Measurements from ENCODE around the gene CEP55. TPM values are rescaled to one million over a fixed set of nuclear protein-coding genes. Genes with fewer than 3 reads are reported as not detected.

Gene CEP55
- total and polyA plus RNA-seq, 9 of the 15 experiments (the other 6 are each of a cell fraction or from before 2014, with no cell fraction given) = 4.4 to 32.5 (median 18.1) TPM

- no peak overlapping the region for H2AFZ ChIP-seq (ENCODE audit: low read depth, low read length)
- POLR2A ChIA-PET = no interaction called here
- TF ChIP-seq NCOA1 (IDR thresholded peaks at IDR 0.05; ENCODE audit: low read depth) (no peak), AFF4 (CRISPR knock-in tag; IDR thresholded peaks at IDR 0.05) (no peak), ZNF592 (IDR thresholded peaks at IDR 0.05) (no peak), KAT2B (IDR thresholded peaks at IDR 0.05; ENCODE audit: low read depth, low read length) (no peak), CEBPG (CRISPR knock-in tag; IDR thresholded peaks at IDR 0.05) (no peak), CEBPG (tag; conservative IDR thresholded peaks at IDR 0.05 in 1 of 2, IDR thresholded peaks at IDR 0.05 in 1 of 2) (no peak), ZC3H4 (CRISPR knock-in tag; IDR thresholded peaks at IDR 0.05; ENCODE audit: borderline replicate concordance) (no peak), ZNF766 (CRISPR knock-in tag; conservative IDR thresholded peaks at IDR 0.05) (no peak), PATZ1 (CRISPR knock-in tag; IDR thresholded peaks at IDR 0.05; ENCODE audit: borderline replicate concordance) (no peak)
- TF ChIP-seq, protein P1, sequence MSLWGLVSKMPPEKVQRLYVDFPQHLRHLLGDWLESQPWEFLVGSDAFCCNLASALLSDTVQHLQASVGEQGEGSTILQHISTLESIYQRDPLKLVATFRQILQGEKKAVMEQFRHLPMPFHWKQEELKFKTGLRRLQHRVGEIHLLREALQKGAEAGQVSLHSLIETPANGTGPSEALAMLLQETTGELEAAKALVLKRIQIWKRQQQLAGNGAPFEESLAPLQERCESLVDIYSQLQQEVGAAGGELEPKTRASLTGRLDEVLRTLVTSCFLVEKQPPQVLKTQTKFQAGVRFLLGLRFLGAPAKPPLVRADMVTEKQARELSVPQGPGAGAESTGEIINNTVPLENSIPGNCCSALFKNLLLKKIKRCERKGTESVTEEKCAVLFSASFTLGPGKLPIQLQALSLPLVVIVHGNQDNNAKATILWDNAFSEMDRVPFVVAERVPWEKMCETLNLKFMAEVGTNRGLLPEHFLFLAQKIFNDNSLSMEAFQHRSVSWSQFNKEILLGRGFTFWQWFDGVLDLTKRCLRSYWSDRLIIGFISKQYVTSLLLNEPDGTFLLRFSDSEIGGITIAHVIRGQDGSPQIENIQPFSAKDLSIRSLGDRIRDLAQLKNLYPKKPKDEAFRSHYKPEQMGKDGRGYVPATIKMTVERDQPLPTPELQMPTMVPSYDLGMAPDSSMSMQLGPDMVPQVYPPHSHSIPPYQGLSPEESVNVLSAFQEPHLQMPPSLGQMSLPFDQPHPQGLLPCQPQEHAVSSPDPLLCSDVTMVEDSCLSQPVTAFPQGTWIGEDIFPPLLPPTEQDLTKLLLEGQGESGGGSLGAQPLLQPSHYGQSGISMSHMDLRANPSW (CRISPR knock-in tag; IDR thresholded peaks at IDR 0.05) = no peak
Measured at GRCh38 chr10:93516006-93516380, 19.6 kb downstream of the CEP55 start.

More at GRCh38 chr10:93516006-93516380, 19.6 kb downstream of the CEP55 start:
- H3K27ac ChIP-seq (ENCODE audit: extremely low read depth, low read depth, low read length) = no peak overlapping the region
- WGBS (ENCODE audit: insufficient coverage, low coverage, missing lambda C conversion rate) = 90% methylated on average over 1 of the region's 1 CpG
- ATAC-seq (no peak), DNase-seq (ENCODE audit: extremely low read depth in 1 of 4, low spot score in 3 of 4) (no peak), FAIRE-seq (no peak)
- peaks cover 39% of the 10 kb centered on the region; the same call in 2 of the 3 replicates for H3K36me3 ChIP-seq (ENCODE audit: control insufficient read depth, insufficient read depth, low read length)
- no peaks in the 10 kb centered on the region for H3K4me1 ChIP-seq (replicated peaks in 1 of 2; ENCODE audit: control insufficient read depth in 2 of 2, insufficient read depth in 2 of 2, low read length in 2 of 2)
- no peaks in the 10 kb centered on the region for H3K27me3 ChIP-seq (ENCODE audit: control insufficient read depth in 2 of 2, insufficient read depth in 2 of 2, low read length in 2 of 2)
- H3K4me3 ChIP-seq = no peak overlapping the region
- in situ Hi-C loops (cut with MboI) (no loop called here), intact Hi-C loops (cut with micrococcal nuclease) (no loop called here)
- H3K9me3 ChIP-seq (replicated peaks; ENCODE audit: control insufficient read depth, insufficient read depth, low read depth, low read length) = no peaks in the 10 kb centered on the region
- no peaks in the 10 kb centered on the region for H4K20me1 ChIP-seq (replicated peaks; ENCODE audit: control insufficient read depth, insufficient read depth, low read length)
- no peaks in the 10 kb centered on the region for H3K79me2 ChIP-seq (ENCODE audit: control insufficient read depth, insufficient read depth, low read length)
- H3K9me1 ChIP-seq (ENCODE audit: control insufficient read depth, insufficient read depth, low read length) = no peaks in the 10 kb centered on the region
- H3K4me2 ChIP-seq (ENCODE audit: insufficient read depth, low read length) = no peak overlapping the region
- CTCF ChIA-PET (ENCODE audit: low intra/inter-chr PET ratio) = no interaction called here
- no peak overlapping the region for H3K9ac ChIP-seq (ENCODE audit: insufficient read depth in 1 of 2, low read depth in 2 of 2, low read length in 2 of 2)
- no TSS peak for BruUV-seq (replicated peaks)

Data from K562 (cell line).